ENCODE data around the gene SFXN2. TPM values are rescaled to one million over a fixed set of nuclear protein-coding genes. Genes with fewer than 3 reads are reported as not detected.
A peak's percentile ranks its signal among the peaks of the same experiment; 100 is the strongest.
"Not testable (repeated sequence)": the region's sequence is repeated elsewhere in the genome, so short reads cannot be mapped to it uniquely, and the experiment has no call there.

SFXN2 gene
- total RNA-seq, 1 experiment from 2014 or later = 5.4 TPM

DNA sequence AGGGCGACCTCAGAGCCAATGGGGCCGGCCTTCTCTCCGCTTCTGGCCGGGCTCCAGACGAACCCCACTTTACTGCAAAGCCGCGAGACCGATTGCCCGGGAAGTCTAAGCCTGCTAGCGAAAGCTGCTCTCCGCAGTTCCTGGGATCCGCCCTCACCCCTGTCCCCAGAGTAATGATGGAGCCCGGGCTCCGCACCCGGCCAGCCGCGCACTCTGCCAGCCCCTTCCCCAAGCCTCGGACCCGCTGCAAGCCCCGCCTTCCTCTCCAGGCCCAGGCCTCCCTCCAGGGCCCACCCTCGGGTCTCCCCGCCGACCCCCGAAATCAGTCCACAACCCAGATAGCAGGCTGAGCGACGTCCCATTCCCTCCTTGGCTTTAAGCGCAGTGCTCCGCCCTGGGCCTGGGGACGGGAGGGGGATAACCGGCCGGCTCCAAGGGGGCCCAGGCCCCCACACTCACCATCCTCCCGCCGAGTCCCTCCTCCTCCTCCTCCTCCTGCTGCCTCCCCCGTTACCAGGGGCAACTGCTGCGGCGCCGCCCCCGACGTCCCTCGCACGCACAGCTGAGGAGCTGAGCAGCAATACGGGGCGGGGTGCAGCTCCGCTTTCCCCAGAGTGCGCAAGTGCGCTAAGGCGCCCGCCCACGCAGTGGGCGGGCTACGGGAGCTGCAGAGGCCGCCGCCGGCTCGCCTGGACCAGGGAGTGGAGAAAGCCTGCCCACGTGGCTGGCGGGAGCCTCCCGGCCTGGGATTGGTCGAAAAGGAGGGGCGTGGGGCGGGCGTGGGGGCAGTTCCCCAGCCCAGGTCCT is 419 bp upstream of the SFXN2 start, which contains the start of gene ARL3:
Gene ARL3 (minus strand): TSS at position 584 of the 807 bp plus-strand sequence. CDS start 122 bp downstream, at position 462.
- BruUV-seq (replicated peaks) = no TSS peak
- POLR2A ChIA-PET (ENCODE audit: unreplicated experiment) = interaction anchor here (0.5 to 0.7 kb wide), 5 partner anchors 38 to 737 kb away, joined by 3 to 27 read pairs (median 5); no protein-coding TSS in a partner anchor
- H4K20me1 ChIP-seq (ENCODE audit: insufficient read depth) = no peaks in the 10 kb centered on the region
- H3K27ac ChIP-seq = no peak within 1 kb of the TSS
- H3K79me2 ChIP-seq (ENCODE audit: low read depth) = no peaks in the 10 kb centered on the region
- H3K27me3 ChIP-seq (ENCODE audit: insufficient read depth, low read depth) = no peaks in the 10 kb centered on the region
- no peaks in the 10 kb centered on the region for H3K36me3 ChIP-seq (ENCODE audit: low read depth)
- H3K9me3 ChIP-seq (ENCODE audit: insufficient read depth, low read depth) = no peaks in the 10 kb centered on the region
- peak within 1 kb of the TSS; percentile 98 for H2AFZ ChIP-seq
- no peaks in the 10 kb centered on the region for H3K9me2 ChIP-seq (ENCODE audit: insufficient read depth)
- H3K4me1 ChIP-seq (replicated peaks; ENCODE audit: insufficient read depth) = peaks cover 5% of the 10 kb centered on the region; the same call in 1 of the 2 replicates
- H3K4me3 ChIP-seq = peak within 1 kb of the TSS; percentile 86
- intact Hi-C loops (cut with micrococcal nuclease; ENCODE audit: unreplicated experiment) = loop anchor here (2.0 to 10.0 kb wide), 3 partner anchors 67 to 521 kb away; partner anchors contain the start of genes ACTR1A and SUFU
- peak within 1 kb of the TSS; percentile 98 for H3K4me2 ChIP-seq
- peak; percentile 89 to 93 for DNase-seq
- H3F3A ChIP-seq (ENCODE audit: insufficient read depth, low read depth) = peaks cover 9% of the 10 kb centered on the region; the same call in 1 of the 2 replicates
- CTCF ChIA-PET = interaction anchor here (0.6 to 1.0 kb wide), 4 partner anchors 44 to 130 kb away, joined by 3 to 6 read pairs (median 4); no protein-coding TSS in a partner anchor
- TF ChIP-seq, protein P1, sequence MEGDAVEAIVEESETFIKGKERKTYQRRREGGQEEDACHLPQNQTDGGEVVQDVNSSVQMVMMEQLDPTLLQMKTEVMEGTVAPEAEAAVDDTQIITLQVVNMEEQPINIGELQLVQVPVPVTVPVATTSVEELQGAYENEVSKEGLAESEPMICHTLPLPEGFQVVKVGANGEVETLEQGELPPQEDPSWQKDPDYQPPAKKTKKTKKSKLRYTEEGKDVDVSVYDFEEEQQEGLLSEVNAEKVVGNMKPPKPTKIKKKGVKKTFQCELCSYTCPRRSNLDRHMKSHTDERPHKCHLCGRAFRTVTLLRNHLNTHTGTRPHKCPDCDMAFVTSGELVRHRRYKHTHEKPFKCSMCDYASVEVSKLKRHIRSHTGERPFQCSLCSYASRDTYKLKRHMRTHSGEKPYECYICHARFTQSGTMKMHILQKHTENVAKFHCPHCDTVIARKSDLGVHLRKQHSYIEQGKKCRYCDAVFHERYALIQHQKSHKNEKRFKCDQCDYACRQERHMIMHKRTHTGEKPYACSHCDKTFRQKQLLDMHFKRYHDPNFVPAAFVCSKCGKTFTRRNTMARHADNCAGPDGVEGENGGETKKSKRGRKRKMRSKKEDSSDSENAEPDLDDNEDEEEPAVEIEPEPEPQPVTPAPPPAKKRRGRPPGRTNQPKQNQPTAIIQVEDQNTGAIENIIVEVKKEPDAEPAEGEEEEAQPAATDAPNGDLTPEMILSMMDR (conservative IDR thresholded peaks at IDR 0.05) = peak; percentile 41; the same call in 1 of the 2 replicates
- no peak for TF ChIP-seq EZH2 (IDR thresholded peaks at IDR 0.05; ENCODE audit: low read depth)

DNA sequence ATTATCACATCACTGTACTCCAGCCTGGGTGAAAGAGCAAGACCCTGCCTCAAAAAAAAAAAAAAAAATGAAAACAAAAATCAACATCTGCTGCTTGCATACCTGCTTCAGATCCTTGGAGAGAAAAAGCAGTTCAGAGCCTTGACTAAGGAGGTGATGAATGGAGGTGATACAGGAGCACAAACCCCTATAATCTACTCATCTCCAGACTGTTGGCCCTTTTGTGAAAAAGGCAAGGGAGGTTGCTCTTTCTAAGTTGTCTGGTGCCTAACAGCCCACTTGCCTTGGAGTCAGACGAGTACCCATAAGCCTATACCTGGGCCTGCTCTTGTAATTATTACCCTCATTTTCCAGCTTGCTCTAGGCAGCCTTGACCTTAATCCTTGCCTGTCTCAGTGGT is 1.4 kb downstream of the SFXN2 start:
- ChIA-PET POLR2A (ENCODE audit: unreplicated experiment) (no interaction called here), CTCF (no interaction called here)
- no peaks in the 10 kb centered on the region for H3K9me3 ChIP-seq (ENCODE audit: insufficient read depth, low read depth)
- H3K79me2 ChIP-seq (ENCODE audit: low read depth) = no peaks in the 10 kb centered on the region
- no peaks in the 10 kb centered on the region for H3K36me3 ChIP-seq (ENCODE audit: low read depth)
- H3K27me3 ChIP-seq (ENCODE audit: insufficient read depth, low read depth) = no peaks in the 10 kb centered on the region
- no peaks in the 10 kb centered on the region for H3K9me2 ChIP-seq (ENCODE audit: insufficient read depth)
- H3F3A ChIP-seq (ENCODE audit: insufficient read depth, low read depth) = peaks cover 9% of the 10 kb centered on the region; the same call in 1 of the 2 replicates
- H3K4me2 ChIP-seq = peak overlapping the region; percentile 81
- intact Hi-C loops (cut with micrococcal nuclease; ENCODE audit: unreplicated experiment) = loop anchor here (2.0 to 10.0 kb wide), 2 partner anchors 213 to 519 kb away; partner anchors contain the start of genes ACTR1A and SUFU
- no peak for TF ChIP-seq EZH2 (IDR thresholded peaks at IDR 0.05; ENCODE audit: low read depth)
- TF ChIP-seq, protein P1 (conservative IDR thresholded peaks at IDR 0.05) = no peak
- no peaks in the 10 kb centered on the region for H4K20me1 ChIP-seq (ENCODE audit: insufficient read depth)
- no peak overlapping the region for H3K4me3 ChIP-seq
- H3K4me1 ChIP-seq (replicated peaks; ENCODE audit: insufficient read depth) = peaks cover 5% of the 10 kb centered on the region; the same call in 1 of the 2 replicates
- no TSS peak for BruUV-seq (replicated peaks)
- H3K27ac ChIP-seq = no peak overlapping the region
- no peak overlapping the region for H2AFZ ChIP-seq
- DNase-seq = no peak

DNA sequence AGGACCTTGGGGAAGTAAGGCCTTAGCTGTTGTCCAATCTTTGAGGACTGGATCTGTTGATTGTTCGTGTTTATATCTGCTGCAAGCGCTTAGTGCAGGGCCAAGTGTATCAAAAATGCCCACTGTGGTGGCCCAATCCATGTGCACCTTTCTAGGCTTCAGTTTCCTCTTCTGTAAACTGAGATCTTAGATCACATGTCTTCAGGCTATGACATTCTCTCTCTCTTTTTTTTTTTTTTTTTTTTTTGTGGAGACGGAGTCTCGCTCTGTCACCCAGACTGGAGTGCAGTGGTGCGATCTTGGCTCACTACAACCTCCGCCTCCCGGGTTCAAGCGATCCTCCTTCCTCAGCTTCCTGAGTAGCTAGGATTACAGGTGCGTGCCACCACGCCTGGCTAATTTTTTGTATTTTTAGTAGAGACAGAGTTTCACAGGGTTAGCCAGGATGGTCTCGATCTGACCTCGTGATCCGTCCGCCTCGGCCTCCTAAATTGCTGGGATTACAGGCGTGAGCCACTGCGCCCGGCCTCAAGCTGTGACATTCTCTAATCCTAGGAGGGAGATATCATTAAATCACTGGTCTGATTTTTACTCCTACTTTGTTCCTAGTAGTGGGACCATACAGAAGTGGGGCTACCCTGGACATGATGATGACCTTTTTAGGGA is 2.6 kb downstream of the SFXN2 start:
- CTCF ChIA-PET; H2AFZ ChIP-seq; H3K9me3 ChIP-seq (ENCODE audit: insufficient read depth, low read depth); BruUV-seq (replicated peaks); H3K36me3 ChIP-seq (ENCODE audit: low read depth); H3K4me2 ChIP-seq; H3K79me2 ChIP-seq (ENCODE audit: low read depth); H4K20me1 ChIP-seq (ENCODE audit: insufficient read depth); H3K4me1 ChIP-seq (replicated peaks; ENCODE audit: insufficient read depth); POLR2A ChIA-PET (ENCODE audit: unreplicated experiment); H3K4me3 ChIP-seq; H3F3A ChIP-seq (ENCODE audit: insufficient read depth, low read depth); DNase-seq; H3K9me2 ChIP-seq (ENCODE audit: insufficient read depth); H3K27me3 ChIP-seq (ENCODE audit: insufficient read depth, low read depth); H3K27ac ChIP-seq: not testable (repeated sequence)
- intact Hi-C loops (cut with micrococcal nuclease; ENCODE audit: unreplicated experiment) = loop anchor here (10.0 kb wide), 1 partner anchor 518 kb away; no protein-coding TSS in a partner anchor

All from PC-9 (cell line).